SK-N-SH treated with all-trans-retinoic acid at 6 μM for 48 hours (cell line): Measurements from ENCODE around the gene MED29.
A peak's percentile ranks its signal among the peaks of the same experiment; 100 is the strongest.

Source experiments
- ATAC-seq: fragments of 200-7000 bp; cut with Tn5 transposase; 3 replicates; pipeline ENCODE4 v1.9.1; 2020; ENCODE audit warnings: mild to moderate bottlenecking, moderate library complexity
- ARNTL ChIP-seq: fragments of 450-650 bp; formaldehyde crosslinking; IDR thresholded peaks from 2 replicates; pipeline ENCODE4 v1.5.0; 2020; ENCODE audit warnings: low read depth, mild to moderate bottlenecking, moderate library complexity, borderline replicate concordance
- CREB5 ChIP-seq: fragments of 250-450 bp; sonication (Bioruptor Pico); IDR thresholded peaks from 2 replicates; pipeline ENCODE4 v1.5.1; 2020; ENCODE audit warnings: low read depth, mild to moderate bottlenecking, moderate library complexity
- CSRNP3 ChIP-seq: fragments of 250-450 bp; sonication (Bioruptor Pico); IDR thresholded peaks from 2 replicates; pipeline ENCODE4 v1.5.1; 2021; ENCODE audit warnings: mild to moderate bottlenecking, moderate library complexity
- ESRRG ChIP-seq: fragments of 250-450 bp; sonication (Bioruptor Pico); IDR thresholded peaks from 2 replicates; pipeline ENCODE4 v1.6.1; 2021; ENCODE audit warnings: mild to moderate bottlenecking
- ISL1 ChIP-seq: fragments of 250-450 bp; sonication (Bioruptor Pico); IDR thresholded peaks from 2 replicates; pipeline ENCODE4 v2.1.2; 2022; ENCODE audit warnings: mild to moderate bottlenecking, moderate library complexity
- PATZ1 ChIP-seq: fragments of 250-450 bp; sonication (Bioruptor Pico); IDR thresholded peaks from 2 replicates; pipeline ENCODE4 v1.8.0; 2020; ENCODE audit warnings: mild to moderate bottlenecking, moderate library complexity, borderline replicate concordance
- POU6F1 ChIP-seq: fragments of 250-450 bp; sonication (Bioruptor Pico); IDR thresholded peaks from 2 replicates; pipeline ENCODE4 v1.8.0; 2021; ENCODE audit warnings: low read depth, mild to moderate bottlenecking, moderate library complexity, borderline replicate concordance
- RARB ChIP-seq: fragments of 250-450 bp; sonication (Bioruptor Pico); IDR thresholded peaks from 2 replicates; pipeline ENCODE4 v1.8.0; 2021; ENCODE audit warnings: mild to moderate bottlenecking, moderate library complexity
- TCF4 ChIP-seq: fragments of 250-450 bp; sonication (Bioruptor Pico); IDR thresholded peaks from 2 replicates; pipeline ENCODE4 v1.8.0; 2021; ENCODE audit warnings: mild to moderate bottlenecking, moderate library complexity, borderline replicate concordance
- TOX ChIP-seq: fragments of 250-450 bp; sonication (Bioruptor Pico); IDR thresholded peaks from 2 replicates; pipeline ENCODE4 v1.8.0; 2021; ENCODE audit warnings: mild to moderate bottlenecking, moderate library complexity, borderline replicate concordance
- TSHZ2 ChIP-seq: fragments of 250-450 bp; sonication (Bioruptor Pico); IDR thresholded peaks from 2 replicates; pipeline ENCODE4 v1.5.0; 2020; ENCODE audit warnings: mild to moderate bottlenecking, moderate library complexity
- ZC3H10 ChIP-seq: fragments of 250-450 bp; sonication (Bioruptor Pico); IDR thresholded peaks from 2 replicates; pipeline ENCODE4 v1.5.1; 2021; ENCODE audit warnings: mild to moderate bottlenecking, moderate library complexity
- ZFP3 ChIP-seq: fragments of 250-450 bp; sonication (Bioruptor Pico); IDR thresholded peaks from 2 replicates; pipeline ENCODE4 v1.5.0; 2020; ENCODE audit warnings: mild to moderate bottlenecking, moderate library complexity
- ZNF565 ChIP-seq: fragments of 450-650 bp; formaldehyde crosslinking; conservative IDR thresholded peaks from 2 replicates; pipeline ENCODE4 v1.5.0; 2020; ENCODE audit warnings: low read depth, mild to moderate bottlenecking, moderate library complexity
- ZNF8 ChIP-seq: fragments of 450-650 bp; formaldehyde crosslinking; IDR thresholded peaks from 2 replicates; pipeline ENCODE4 v1.5.0; 2020; ENCODE audit warnings: mild to moderate bottlenecking, moderate library complexity

Gene MED29

GRCh38 chr19:39359026-39359425 is 32.2 kb upstream of the MED29 start (continued):
- no peak for TF ChIP-seq POU6F1 (CRISPR knock-in tag)
- TF ChIP-seq ARNTL (CRISPR knock-in tag) = no peak
- TF ChIP-seq, all 23 proteins: peak for 0

- no peak for TF ChIP-seq TCF4
- no peak for TF ChIP-seq CSRNP3
- TF ChIP-seq CREB5 (CRISPR knock-in tag) = no peak
- TF ChIP-seq PATZ1 = no peak
- TF ChIP-seq ZNF8 (CRISPR knock-in tag) = no peak
- TF ChIP-seq ZFP3 (CRISPR knock-in tag) = no peak
- no peak for TF ChIP-seq ZC3H10 (CRISPR knock-in tag)
- no peak for TF ChIP-seq ESRRG (CRISPR knock-in tag)
- TF ChIP-seq TSHZ2 (CRISPR knock-in tag) = no peak
- TF ChIP-seq ZNF565 (CRISPR knock-in tag) = no peak
- ATAC-seq = no peak
Observed at GRCh38 chr19:39360599-39360998, 30.6 kb upstream of the MED29 start.

GRCh38 chr19:39362682-39363657 is 28.2 kb upstream of the MED29 start:
- peak; percentile 17; the same call in 1 of the 3 replicates for ATAC-seq
- TF ChIP-seq TOX (CRISPR knock-in tag) (no peak), TSHZ2 (CRISPR knock-in tag) (no peak), ISL1 (no peak), ZNF565 (CRISPR knock-in tag) (no peak), RARB (no peak), CSRNP3 (no peak)
- TF ChIP-seq, all 23 proteins: peak for 0
